Fibroblast of skin of right biceps (primary cell): ENCODE data around the gene DMRTC2.
"Not testable (repeated sequence)": the region's sequence is repeated elsewhere in the genome, so short reads cannot be mapped to it uniquely, and the experiment has no call there.

Experiments
- DNase-seq: peaks from one replicate; pipeline ENCODE4 v3.0.0-alpha.2; 2013

The DMRTC2 gene

GRCh38 chr19:41872775-41873647 lies 28.2 kb downstream of the DMRTC2 start:
- peak; percentile 63 for DNase-seq

DNA sequence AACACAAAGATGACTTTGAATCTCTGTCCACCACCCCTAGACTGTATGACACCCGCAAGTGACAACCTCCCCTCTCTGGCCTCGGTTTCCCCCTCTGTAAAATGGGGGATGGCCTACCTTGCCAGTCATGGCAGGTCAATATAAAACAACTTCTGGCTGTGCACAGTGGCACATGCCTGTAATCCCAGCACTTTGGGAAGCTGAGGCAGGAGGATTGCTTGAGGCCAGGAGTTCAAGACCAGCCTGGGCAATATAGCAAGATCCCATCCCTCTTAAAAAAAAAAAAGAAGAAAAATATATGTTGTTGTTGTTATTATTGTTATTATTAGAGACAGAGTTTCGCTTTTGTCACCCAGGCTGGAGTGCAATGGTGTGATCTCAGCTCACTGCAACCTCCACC lies 31.1 kb downstream of the DMRTC2 start:
- not testable (repeated sequence) for DNase-seq

GRCh38 chr19:41876847-41877832 lies 32.3 kb downstream of the DMRTC2 start, which contains the start of gene CD79A:
TSS of gene CD79A (plus strand) at chr19:41877279. CDS start at chr19:41877305, 26 bp downstream.
- DNase-seq, result no peak

DNA sequence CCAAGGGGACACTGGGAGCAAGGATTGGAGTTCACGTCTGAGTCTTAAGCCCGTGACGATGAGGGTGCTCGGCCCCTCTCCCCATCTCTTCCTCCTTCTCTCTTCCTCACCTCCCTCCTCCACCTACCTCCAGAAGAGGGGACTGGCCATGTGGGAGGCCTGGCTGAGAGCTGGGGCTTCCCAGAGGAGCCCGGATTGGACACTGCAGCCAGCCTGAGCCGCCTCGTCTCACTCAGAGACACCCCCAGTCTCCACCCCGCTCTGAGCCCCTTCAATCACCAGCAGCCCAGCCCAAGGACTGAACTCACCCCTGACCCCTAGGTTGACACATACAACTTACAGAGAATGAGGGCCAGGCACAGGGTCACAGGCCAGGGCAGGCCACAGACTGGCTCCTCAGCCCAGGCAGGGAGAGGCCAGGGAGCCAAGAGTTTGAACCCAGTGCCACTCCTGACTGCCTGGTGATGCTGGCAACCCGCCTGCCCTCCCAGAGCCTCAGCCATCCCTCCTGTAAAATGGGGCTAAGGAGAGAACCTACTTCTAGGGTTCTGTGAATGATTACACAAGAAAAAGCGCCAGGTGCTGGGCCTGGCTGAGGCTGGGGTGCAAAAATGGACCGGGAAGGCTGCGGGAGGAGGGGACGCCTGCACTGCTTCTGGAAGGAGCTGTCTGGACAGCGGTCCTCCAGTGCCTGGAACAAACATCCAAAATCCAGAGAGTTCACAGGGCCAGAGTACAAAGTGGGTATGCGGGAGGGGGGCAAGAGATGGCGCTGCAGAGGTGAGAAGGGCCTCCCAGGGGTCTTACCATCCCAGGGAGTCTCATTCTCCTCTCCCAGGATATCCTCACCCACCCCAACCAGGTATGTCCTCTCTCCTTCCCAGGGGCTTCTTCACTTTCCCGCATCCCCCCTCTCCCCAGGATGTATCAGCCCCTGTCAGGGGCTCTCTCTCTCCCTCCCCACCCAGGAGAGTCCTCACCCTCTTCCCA lies 33.4 kb downstream of the DMRTC2 start:
- no peak for DNase-seq

GRCh38 chr19:41879080-41879479 lies 34.2 kb downstream of the DMRTC2 start:
- no peak for DNase-seq

DNA sequence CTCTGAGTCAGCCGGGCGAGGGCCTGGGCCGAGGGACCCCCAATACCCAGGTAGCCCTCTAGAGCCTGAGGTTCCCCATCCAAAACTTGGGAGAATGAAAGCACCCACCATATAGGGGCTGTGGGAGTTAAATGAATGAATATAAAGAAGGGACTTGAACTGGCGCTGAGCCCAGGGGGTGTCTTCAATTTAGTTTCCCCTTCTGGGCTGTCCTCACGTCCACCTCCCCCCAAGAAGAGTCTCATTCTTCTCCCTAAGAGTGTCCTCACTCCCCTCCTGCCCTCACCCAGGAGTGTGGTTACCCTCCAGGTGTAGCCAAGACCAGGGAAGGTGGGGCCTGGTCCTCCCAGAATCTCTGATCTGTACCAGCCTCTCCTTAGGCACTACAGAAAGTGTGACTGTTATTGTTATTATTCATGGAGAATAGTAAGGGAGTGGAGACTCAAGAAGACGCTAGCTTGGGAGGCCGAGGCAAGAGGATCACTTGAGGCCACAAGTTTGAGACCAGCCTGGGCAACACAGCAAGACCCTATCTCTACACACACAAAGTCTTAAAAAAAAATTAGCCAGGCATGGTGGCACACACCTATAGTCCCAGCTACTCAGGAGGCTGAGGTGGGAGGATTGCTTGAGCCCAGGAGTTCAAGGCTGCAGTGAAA lies 35.0 kb downstream of the DMRTC2 start:
- no peak for DNase-seq

DNA sequence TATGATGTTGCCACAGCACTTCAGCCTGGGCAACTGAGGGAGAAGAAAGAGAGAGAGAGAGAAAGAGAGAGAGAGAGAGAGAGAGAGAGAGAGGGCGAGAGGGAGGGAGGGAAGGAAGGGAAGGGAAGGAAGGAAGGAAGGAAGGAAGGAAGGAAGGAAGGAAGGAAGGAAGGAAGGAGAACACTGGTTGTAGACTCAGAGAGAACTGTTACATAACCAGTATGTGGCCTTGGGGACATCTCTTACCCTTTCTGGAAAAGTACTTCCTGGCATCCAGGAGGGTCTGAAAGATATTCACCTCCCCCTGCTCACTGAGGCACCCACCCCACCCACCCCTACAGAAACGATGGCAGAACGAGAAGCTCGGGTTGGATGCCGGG lies 35.5 kb downstream of the DMRTC2 start:
- DNase-seq, result no peak

- peak; percentile 49 for DNase-seq
Observed at GRCh38 chr19:41882568-41883462, 38.0 kb downstream of the DMRTC2 start, which contains the start of gene ARHGEF1. TSS of gene ARHGEF1 (plus strand) at chr19:41883184. CDS start at chr19:41888083, 4,899 bp downstream.

- DNase-seq, result no peak
Observed at GRCh38 chr19:41883463-41883820, 38.6 kb downstream of the DMRTC2 start.

GRCh38 chr19:41883821-41884733 lies 39.2 kb downstream of the DMRTC2 start:
- DNase-seq, result peak; percentile 97

GRCh38 chr19:41886761-41887710 lies 42.2 kb downstream of the DMRTC2 start:
- DNase-seq, result no peak

- peak; percentile 44 for DNase-seq
Observed at GRCh38 chr19:41887711-41888382, 43.0 kb downstream of the DMRTC2 start.

DNA sequence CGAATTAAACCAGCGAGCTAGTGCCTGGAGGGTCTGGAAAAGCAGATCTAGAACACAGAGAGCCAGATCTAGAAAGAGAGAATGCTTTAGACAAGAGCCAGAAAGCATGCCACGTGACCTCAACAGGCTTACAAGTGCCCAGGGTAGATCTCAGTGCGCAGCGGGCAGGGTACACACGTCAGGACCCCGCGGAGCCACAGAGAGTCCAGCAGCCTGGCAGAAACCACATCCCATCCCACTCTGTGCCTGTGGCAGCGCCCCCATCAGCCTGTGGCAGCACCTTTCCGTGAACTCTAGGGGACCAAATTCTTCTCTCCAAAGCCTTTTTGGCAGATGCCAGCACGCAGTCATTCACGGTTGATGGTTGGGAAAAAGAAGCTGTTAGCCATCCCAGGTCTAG lies 44.1 kb downstream of the DMRTC2 start:
- DNase-seq, result no peak

DNA sequence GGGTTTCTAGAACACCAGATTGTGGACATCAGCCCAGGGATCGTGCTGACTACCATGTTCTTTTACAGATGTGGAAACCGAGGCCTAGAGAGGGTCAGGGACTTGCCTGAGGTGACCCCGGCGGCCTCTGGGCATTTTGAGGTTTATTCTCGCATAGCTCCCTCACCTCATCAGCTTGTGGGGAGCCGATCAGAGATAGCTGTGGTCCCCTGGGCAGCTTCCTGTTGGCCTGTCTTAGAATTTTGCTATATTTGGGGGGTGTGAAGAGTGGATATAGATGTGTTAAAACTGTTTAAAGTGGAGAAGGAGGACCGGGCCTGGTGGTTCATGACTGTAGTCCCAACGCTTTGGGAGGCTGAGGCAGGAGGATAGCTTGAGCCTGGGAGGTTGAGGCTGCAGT lies 45.1 kb downstream of the DMRTC2 start:
- DNase-seq, result no peak

DNA sequence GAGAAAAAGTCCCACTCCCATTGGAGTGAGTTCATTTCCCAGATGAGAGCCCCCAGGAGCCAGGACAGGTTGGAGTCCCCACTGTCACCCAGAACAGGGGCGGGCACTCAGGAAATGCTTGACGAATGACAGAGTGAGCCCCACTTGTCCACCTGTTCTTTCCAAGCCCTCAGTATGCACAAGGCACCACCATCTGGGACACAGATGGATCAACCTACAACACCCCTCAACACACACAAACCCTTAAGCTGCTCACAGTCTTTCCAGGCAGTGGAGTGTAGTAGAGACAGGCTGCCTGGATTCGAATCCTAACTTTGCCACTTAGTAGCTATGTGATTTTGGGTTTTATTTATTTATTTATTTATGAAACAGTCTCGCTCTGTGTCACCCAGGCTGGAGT lies 46.1 kb downstream of the DMRTC2 start:
- DNase-seq, result no peak

GRCh38 chr19:41892173-41892902 lies 47.5 kb downstream of the DMRTC2 start:
- no peak for DNase-seq

- DNase-seq, result peak; percentile 36
Observed at GRCh38 chr19:41893899-41894298, 49.1 kb downstream of the DMRTC2 start.
